ENCODE measurements around the gene INO80D. TPM values are rescaled to one million over a fixed set of nuclear protein-coding genes. Genes with fewer than 3 reads are reported as not detected.
"Not testable (repeated sequence)": the region's sequence is repeated elsewhere in the genome, so short reads cannot be mapped to it uniquely, and the experiment has no call there.

INO80D gene
- total and polyA plus RNA-seq, 2 donors: 2.2 to 30.0 TPM

DNA sequence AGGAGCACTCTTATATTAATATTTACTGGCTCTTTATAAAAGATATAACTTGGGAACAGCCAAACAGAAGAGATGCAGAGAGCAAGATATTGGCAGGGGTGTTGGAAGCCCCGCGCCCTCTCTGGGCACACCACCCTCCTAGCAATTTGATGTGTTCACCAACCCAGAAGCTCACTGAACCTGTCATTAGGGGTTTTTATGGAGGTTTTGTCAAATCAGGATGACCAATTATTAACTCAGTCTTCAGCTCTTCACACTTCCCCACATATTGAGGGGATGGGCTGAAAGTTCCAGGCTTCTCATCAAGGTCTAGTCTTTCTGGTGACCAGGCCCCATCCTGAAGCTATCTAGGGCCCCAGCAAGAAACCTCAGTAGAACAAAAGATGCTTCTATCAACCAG, 10.9 kb upstream of the INO80D start:
- no peak overlapping the region for H3K27ac ChIP-seq (ENCODE audit: low read depth)
- no peaks in the 10 kb centered on the region for H3K36me3 ChIP-seq (ENCODE audit: insufficient read depth)
- WGBS: 97% methylated on average over 2 of the region's 2 CpGs
- DNase-seq (ENCODE audit: extremely low spot score): no peak
- no peak overlapping the region for H3K4me3 ChIP-seq (ENCODE audit: low read depth, low read length)
- H3K4me1 ChIP-seq (ENCODE audit: insufficient read depth): no peaks in the 10 kb centered on the region

DNA sequence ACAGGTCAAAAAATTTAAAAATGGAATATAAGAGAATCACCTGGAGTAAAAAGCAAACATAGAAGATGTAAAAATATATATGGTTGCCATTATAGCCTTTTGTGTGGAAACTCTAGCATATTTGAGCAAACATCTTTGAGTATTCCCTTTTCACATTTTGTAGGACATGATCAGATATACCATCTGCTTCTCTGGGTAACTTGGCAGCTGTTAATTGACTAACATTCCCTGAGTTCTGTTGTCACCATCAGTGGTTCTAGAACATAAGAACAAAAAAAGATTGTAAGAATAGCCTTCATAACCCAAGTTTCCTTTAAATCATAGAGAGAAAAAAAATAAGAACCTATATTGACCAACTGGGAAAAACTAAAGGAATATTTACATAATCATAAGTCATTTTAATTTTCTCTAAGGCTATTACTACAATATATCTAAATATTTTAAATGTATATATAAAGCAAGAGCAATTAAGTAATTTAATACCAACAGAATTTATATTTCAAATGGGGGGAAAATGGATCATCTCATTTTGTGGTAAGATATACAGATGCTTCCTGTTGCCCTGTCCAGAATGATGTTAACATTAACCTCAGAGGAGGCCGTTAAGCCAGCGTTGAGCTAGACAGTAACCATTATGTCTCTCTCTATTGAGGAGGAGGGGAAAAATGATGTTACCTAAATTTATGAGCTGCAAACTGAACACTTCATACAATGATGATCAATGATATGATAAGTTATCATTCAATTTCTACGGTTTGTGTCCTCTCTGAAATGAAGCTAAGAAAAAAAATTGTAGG, 9.8 kb upstream of the INO80D start:
- no peak for DNase-seq (ENCODE audit: extremely low spot score)
- 44% methylated on average over 3 of the region's 3 CpGs for WGBS
- Histone ChIP-seq H3K4me3 (ENCODE audit: low read depth, low read length) (no peak overlapping the region), H3K36me3 (ENCODE audit: insufficient read depth) (no peaks in the 10 kb centered on the region), H3K4me1 (ENCODE audit: insufficient read depth) (no peaks in the 10 kb centered on the region), H3K27ac (ENCODE audit: low read depth) (no peak overlapping the region)

DNA sequence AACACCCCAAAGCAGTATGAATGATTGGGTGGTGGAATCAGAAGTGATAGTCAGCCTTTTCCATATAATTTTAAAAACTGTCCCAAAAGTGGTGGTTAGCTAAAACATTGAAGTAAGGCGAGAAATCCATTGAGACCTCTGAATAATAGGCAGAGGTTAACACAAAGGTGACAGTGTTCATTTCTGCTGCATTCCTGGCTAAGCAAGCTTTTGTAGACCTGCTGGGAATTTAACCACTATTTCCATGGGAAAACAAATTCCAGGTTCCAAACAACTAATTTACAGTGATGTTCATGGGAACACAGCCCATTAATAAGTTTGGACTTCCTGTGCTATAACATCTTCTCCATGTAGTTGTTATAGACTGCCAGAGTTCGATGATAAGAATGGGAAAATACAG, 6.3 kb upstream of the INO80D start:
- DNase-seq (ENCODE audit: extremely low spot score): no peak
- Histone ChIP-seq H3K36me3 (ENCODE audit: insufficient read depth) (no peaks in the 10 kb centered on the region), H3K4me3 (ENCODE audit: low read depth, low read length) (no peak overlapping the region), H3K27ac (ENCODE audit: low read depth) (no peak overlapping the region), H3K4me1 (ENCODE audit: insufficient read depth) (no peaks in the 10 kb centered on the region)
- WGBS: 92% methylated on average over 2 of the region's 2 CpGs

DNA sequence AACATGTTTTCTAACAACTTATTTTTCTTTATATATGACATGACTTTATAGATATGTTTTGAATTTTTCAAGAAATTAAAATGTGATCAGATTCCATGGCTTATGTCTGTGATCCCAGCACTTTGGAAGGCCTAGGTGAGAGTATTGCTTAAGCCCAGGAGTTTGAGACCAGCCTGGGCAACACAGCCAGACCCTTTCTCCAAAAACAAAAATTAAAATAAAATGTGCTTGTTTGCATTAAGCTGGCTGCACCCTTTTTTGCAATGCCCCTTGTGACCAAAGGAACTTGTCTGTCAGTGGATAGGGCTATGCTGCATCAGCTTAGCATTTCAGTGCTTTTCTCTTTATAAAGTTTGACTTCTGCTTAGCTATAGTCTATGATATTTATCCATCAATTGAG, 2.3 kb upstream of the INO80D start:
- Histone ChIP-seq H3K36me3 (ENCODE audit: insufficient read depth) (no peaks in the 10 kb centered on the region), H3K27ac (ENCODE audit: low read depth) (no peak overlapping the region), H3K4me1 (ENCODE audit: insufficient read depth) (no peaks in the 10 kb centered on the region), H3K4me3 (ENCODE audit: low read depth, low read length) (no peak overlapping the region)
- no peak for DNase-seq (ENCODE audit: extremely low spot score)

DNA sequence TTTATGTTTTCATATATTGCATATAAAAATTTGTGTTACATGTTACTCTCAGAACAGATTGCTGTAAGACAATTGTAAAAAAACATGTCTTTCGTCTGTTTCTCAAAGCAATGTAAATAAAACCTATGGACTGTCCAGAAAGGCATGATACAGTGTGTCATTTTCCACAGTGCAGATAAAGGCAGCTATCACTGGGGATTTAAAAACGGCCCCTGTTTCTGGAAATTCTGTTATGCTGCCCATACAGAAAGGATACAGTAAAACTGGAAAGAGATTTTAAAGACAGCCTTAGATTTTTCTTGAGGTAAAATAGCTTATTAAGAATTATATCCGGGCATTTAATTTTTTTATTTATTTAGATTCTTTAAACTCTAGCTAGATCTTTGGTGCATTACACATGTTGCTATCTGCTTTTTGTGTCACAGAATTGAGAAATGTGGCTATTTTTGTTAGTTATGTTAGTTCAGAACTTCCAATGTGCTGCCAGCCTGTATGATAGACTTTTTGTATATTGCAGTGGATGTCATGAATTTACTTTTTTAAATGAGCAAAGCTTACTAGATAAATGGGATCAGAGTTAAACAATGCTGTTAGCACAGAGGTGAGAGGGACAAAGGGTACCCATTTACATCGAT, 859 bp upstream of the INO80D start:
- no peak for DNase-seq (ENCODE audit: extremely low spot score)
- WGBS: under 1% methylated on average over 4 of the region's 4 CpGs

DNA sequence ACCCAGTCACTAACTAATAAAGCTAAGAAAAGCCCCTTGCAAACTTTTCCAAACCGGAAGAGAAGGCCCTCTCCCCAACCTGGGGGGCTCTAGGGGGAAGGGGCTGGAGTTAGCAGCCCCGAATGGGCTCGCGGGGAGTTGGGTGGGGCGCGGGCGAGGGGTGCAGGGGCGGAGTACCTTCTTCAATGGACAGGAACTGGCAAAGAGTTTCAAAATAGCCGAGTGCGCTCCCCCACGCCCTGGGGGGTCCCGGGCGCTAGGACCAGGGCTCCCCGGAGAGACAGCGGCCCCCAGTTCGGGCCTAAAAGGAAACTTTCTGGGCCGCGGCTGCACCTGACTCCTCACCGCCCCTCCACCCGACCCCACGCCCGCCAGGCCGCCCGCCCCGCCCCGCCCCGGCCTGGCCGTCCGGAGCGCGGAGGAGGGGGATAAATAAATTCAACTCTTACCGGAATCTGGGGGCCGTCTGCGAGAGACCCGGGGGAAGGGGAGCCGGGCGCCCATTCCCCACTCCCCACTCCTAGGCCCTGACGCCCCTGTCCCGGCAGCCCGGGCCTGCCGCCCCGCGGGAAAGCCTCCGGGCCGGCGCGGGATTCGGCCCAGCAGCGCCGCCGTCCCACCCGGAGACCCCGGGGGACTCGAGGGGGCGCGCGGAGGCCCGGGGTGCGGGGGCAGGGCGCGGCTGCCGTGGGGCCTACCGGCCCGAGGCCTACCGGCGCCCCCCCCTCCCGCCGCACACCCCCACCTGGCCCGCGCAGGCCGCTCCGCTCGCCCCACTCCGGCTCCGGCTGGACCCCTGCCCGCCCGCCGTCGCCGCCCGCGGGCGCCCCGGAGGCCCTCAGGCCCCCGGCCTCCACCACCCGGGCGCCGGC, 868 bp downstream of the INO80D start:
- no peak for DNase-seq (ENCODE audit: extremely low spot score)
- peak overlapping the region; percentile 94 for H3K4me3 ChIP-seq (ENCODE audit: low read depth, low read length)
- no peaks in the 10 kb centered on the region for H3K4me1 ChIP-seq (ENCODE audit: insufficient read depth)
- 1% methylated on average over 88 of the region's 88 CpGs for WGBS
- no peaks in the 10 kb centered on the region for H3K36me3 ChIP-seq (ENCODE audit: insufficient read depth)
- H3K27ac ChIP-seq (ENCODE audit: low read depth): peak overlapping the region; percentile 99

More for the DNA sequence above, 859 bp upstream of the INO80D start:
- peak overlapping the region; percentile 48 for H3K4me3 ChIP-seq (ENCODE audit: low read depth, low read length)
- no peaks in the 10 kb centered on the region for H3K36me3 ChIP-seq (ENCODE audit: insufficient read depth)
- H3K27ac ChIP-seq (ENCODE audit: low read depth): peak overlapping the region; percentile 67
- no peaks in the 10 kb centered on the region for H3K4me1 ChIP-seq (ENCODE audit: insufficient read depth)

DNA sequence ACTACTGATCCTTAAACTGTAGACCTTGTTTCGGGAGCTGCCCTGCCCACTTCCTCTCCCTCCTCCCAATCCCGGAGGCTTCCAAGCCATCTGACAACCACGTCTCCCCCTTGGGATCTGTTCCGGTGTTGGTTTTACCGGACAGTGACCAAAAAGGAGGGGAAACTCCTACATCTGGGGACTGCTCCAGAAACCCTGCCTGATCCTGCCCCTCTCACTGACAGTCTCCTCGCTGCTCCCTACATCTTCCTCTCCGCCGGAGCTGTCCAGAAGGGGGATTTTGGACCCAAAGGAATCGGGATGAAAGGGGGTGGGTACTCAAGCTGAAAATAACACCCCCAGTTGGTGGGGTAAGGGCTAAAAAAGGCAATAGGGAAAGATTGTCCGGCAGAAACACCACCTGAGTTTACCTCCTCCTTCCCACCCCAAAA, 1.5 kb downstream of the INO80D start:
- Histone ChIP-seq H3K4me1 (ENCODE audit: insufficient read depth) (no peaks in the 10 kb centered on the region), H3K36me3 (ENCODE audit: insufficient read depth) (no peaks in the 10 kb centered on the region), H3K27ac (ENCODE audit: low read depth) (peak overlapping the region; percentile 99), H3K4me3 (ENCODE audit: low read depth, low read length) (peak overlapping the region; percentile 94)
- no peak for DNase-seq (ENCODE audit: extremely low spot score)
- WGBS: 0% methylated on average over 10 of the region's 10 CpGs

DNA sequence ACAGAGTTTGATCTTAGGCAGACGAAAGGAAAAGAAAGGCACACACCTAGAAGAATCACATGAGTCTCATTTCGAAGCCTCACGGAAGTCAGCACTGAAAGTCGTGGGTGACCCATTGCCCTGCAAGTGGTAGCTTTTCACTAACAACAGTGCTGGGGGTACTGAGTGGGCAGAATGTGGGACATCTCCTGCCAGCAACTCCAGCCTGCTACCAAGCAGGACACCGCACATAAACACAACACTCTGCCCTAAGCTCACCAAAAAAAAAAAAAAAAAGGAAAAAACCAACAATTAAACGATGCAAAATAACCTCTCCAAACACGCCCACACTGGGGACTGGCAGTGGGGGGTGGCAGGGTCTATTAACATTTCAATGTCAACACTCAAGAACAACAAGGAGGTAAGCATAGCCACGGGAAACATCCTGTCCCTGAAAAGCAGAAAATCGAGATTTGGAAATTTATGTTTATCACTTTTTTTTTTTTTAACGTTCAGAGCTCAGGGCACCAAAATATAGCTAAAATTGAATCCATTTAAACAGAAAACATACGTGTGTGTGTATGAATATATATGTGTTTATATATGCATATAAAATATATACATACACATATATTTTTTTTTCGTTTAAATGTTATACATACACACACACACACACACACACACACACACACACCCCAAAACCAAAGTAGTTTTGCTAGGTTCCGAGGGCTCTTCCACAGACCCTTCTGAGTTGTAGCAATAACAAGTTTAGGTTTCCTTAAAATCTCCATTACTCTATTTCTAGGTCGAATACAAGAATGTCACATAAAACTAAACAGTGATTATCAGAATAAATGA, 2.2 kb downstream of the INO80D start:
- Histone ChIP-seq H3K27ac (ENCODE audit: low read depth) (peak overlapping the region; percentile 99), H3K4me3 (ENCODE audit: low read depth, low read length) (peak overlapping the region; percentile 94), H3K36me3 (ENCODE audit: insufficient read depth) (no peaks in the 10 kb centered on the region), H3K4me1 (ENCODE audit: insufficient read depth) (no peaks in the 10 kb centered on the region)
- DNase-seq (ENCODE audit: extremely low spot score): no peak
- WGBS: 16% methylated on average over 14 of the region's 14 CpGs

DNA sequence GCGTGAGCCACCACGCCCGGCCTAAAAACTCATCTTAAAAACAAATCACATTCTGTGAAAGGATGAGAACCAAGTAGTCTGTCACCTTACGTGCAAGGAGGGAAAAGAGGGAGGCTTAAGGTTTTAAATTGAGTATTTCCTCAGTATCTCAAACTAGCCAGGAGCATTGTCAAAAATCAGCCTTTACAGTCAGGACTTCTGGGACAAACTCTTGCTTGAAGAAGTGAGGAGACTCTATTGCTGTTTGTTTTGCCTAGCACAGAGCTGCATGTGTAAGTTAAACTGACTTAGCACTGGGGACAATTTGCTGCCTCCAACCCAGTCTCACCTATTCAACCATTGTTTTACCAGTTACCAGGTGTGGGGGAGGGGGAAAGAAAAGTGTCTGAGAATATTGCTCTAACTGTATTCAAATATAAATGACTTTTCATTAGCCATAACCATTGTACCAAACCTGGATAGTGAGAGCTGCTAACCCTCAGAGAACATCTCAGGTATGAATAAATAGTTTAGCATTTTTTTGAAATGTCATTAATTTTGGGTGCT, 3.6 kb downstream of the INO80D start:
- no peaks in the 10 kb centered on the region for H3K36me3 ChIP-seq (ENCODE audit: insufficient read depth)
- 96% methylated on average over 4 of the region's 4 CpGs for WGBS
- H3K4me3 ChIP-seq (ENCODE audit: low read depth, low read length): no peak overlapping the region
- H3K27ac ChIP-seq (ENCODE audit: low read depth): no peak overlapping the region
- DNase-seq (ENCODE audit: extremely low spot score): no peak
- no peaks in the 10 kb centered on the region for H3K4me1 ChIP-seq (ENCODE audit: insufficient read depth)

DNA sequence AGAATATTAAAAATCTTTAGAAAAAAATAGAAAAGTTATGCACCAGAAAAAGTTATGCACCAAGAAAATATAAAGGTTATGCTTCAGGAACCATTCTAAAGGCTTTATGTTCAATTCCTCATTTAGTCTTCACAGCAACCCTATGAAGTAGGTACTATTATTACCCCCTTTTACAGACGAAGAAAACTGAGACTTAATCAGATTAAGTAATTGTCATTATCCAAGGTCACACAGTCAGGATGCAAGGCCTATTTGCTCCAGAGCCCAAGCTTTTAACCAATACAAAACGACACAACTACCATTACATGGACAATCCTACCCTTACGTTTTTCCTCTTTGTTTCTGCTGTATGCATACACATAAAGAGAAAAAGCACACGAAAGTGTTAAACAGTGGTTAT, 5.0 kb downstream of the INO80D start:
- Histone ChIP-seq H3K4me3 (ENCODE audit: low read depth, low read length) (no peak overlapping the region), H3K36me3 (ENCODE audit: insufficient read depth) (no peaks in the 10 kb centered on the region), H3K27ac (ENCODE audit: low read depth) (no peak overlapping the region), H3K4me1 (ENCODE audit: insufficient read depth) (no peaks in the 10 kb centered on the region)
- no peak for DNase-seq (ENCODE audit: extremely low spot score)
- 80% methylated on average over 4 of the region's 4 CpGs for WGBS

DNA sequence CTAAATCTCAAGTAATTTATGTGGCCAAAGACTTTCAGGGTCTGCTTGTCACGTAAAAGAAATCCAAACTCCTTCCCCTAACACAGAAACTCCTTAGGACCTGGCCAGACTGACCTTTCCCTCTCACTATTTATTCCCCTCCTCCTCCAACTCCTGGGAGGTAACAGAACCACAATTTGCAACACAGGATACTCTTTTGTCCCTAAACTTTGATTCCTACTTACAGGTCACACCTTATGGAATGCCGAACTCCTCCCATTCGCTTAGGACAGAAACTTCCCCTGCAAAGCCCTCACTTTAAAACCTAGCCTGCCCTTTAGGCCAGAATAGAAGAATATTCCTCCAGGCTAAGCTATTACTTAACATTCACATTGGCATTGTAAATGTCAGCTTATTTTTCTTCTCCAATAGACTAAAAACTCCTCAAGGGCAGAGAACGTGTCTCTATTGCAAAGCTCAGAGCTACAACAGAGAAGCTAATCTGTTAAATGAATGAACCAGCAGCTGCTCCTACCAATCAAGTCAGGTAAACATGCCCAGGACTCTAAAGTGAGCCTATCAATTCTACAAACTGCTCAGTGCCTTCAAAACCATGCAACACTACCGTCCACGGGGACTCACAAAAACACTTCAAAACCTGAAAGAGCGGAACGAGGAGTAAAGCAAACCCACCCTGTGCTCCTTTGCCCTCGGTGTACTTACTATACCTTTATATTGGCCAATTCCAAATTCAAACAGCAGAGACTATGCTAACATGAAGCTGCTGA, 6.1 kb downstream of the INO80D start:
- 78% methylated on average over 9 of the region's 9 CpGs for WGBS
- no peak for DNase-seq (ENCODE audit: extremely low spot score)
- H3K36me3 ChIP-seq (ENCODE audit: insufficient read depth): no peaks in the 10 kb centered on the region
- no peaks in the 10 kb centered on the region for H3K4me1 ChIP-seq (ENCODE audit: insufficient read depth)
- H3K4me3 ChIP-seq (ENCODE audit: low read depth, low read length): no peak overlapping the region
- H3K27ac ChIP-seq (ENCODE audit: low read depth): no peak overlapping the region

DNA sequence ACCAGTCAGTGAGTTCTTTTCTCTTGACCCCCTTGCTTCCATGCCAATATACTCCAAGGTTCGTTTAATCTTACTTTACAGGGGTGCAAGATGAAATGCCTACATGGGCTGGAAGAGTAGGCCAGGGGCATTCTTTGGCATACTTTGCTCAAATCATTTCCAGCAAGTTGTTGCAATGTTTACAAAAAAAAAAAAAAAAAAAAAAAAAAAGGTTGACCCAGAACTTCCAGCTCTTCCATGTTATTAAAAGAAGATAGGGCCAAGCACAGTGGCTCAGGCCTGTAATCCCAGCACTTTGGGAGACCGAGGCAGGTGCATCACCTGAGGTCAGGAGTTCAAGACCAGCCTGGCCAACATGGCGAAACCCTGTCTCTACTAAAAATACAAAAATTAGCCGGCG, 8.1 kb downstream of the INO80D start:
- not testable (repeated sequence) for H3K4me3 ChIP-seq (ENCODE audit: low read depth, low read length); H3K4me1 ChIP-seq (ENCODE audit: insufficient read depth); H3K27ac ChIP-seq (ENCODE audit: low read depth); H3K36me3 ChIP-seq (ENCODE audit: insufficient read depth); DNase-seq (ENCODE audit: extremely low spot score)
- WGBS: 83% methylated on average over 5 of the region's 5 CpGs

Measured in urinary bladder (tissue), 4 donors.